ENCODE results near the gene SSU72. TPM values are rescaled to one million over a fixed set of nuclear protein-coding genes. Genes with fewer than 3 reads are reported as not detected.

The SSU72 gene
- total and polyA plus RNA-seq, 2 donors (not counting 3 experiments of a cell fraction or from before 2014, with no cell fraction given) = 85.9 to 129 TPM

Other genes starting within 250 kb of the SSU72 start
- gene TAS1R3, start 243.6 kb downstream of the SSU72 start, total RNA-seq = 0.37 and 0.38 TPM in 2 replicates
- gene TAS1R3, start 243.6 kb downstream of the SSU72 start, polyA plus RNA-seq = 0.26 and 0.38 TPM in 2 replicates
- gene DVL1, start 225.4 kb downstream of the SSU72 start, total RNA-seq = 36.5 and 40.7 TPM in 2 replicates
- gene DVL1, start 225.4 kb downstream of the SSU72 start, polyA plus RNA-seq = 26.8 and 38.2 TPM in 2 replicates
- gene MXRA8, start 216.3 kb downstream of the SSU72 start, total RNA-seq = 0.37 and 0.82 TPM in 2 replicates
- gene MXRA8, start 216.3 kb downstream of the SSU72 start, polyA plus RNA-seq = 1.9 and 2.2 TPM in 2 replicates
- gene AURKAIP1, start 199.7 kb downstream of the SSU72 start, total RNA-seq = 149 and 151 TPM in 2 replicates
- gene AURKAIP1, start 199.7 kb downstream of the SSU72 start, polyA plus RNA-seq = 73.3 and 96.2 TPM in 2 replicates
- gene CCNL2, start 175.5 kb downstream of the SSU72 start, total RNA-seq = 182 and 188 TPM in 2 replicates
- gene CCNL2, start 175.5 kb downstream of the SSU72 start, polyA plus RNA-seq = 174 and 209 TPM in 2 replicates
- gene MRPL20, start 167.6 kb downstream of the SSU72 start, total RNA-seq = 125 and 134 TPM in 2 replicates
- gene MRPL20, start 167.6 kb downstream of the SSU72 start, polyA plus RNA-seq = 118 and 152 TPM in 2 replicates
- 0.32 and 0.38 TPM in 2 replicates for gene ANKRD65, start 153.6 kb downstream of the SSU72 start, total RNA-seq
- gene ANKRD65, start 153.6 kb downstream of the SSU72 start, polyA plus RNA-seq = 0.15 and 0.18 TPM in 2 replicates
- 3.3 and 6.1 TPM in 2 replicates for gene VWA1, start 139.2 kb downstream of the SSU72 start, total RNA-seq
- gene VWA1, start 139.2 kb downstream of the SSU72 start, polyA plus RNA-seq = 2.0 and 3.7 TPM in 2 replicates
- gene ATAD3C, start 125.2 kb downstream of the SSU72 start, total RNA-seq = 0.16 TPM in 1 of 2 replicates, not detected in the other
- 0.01 TPM in 1 of 2 replicates, not detected in the other for gene ATAD3C, start 125.2 kb downstream of the SSU72 start, polyA plus RNA-seq
- gene ATAD3B, start 103.1 kb downstream of the SSU72 start, total RNA-seq = 45.8 and 48.2 TPM in 2 replicates
- gene ATAD3B, start 103.1 kb downstream of the SSU72 start, polyA plus RNA-seq = 20.5 and 22.7 TPM in 2 replicates
- gene ATAD3A, start 62.7 kb downstream of the SSU72 start, total RNA-seq = 55.2 and 57.4 TPM in 2 replicates
- gene ATAD3A, start 62.7 kb downstream of the SSU72 start, polyA plus RNA-seq = 24.9 and 28.8 TPM in 2 replicates
- 7.0 and 8.8 TPM in 2 replicates for gene TMEM240, start 34.2 kb downstream of the SSU72 start, total RNA-seq
- gene TMEM240, start 34.2 kb downstream of the SSU72 start, polyA plus RNA-seq = 5.3 and 7.6 TPM in 2 replicates
- 1.9 and 2.3 TPM in 2 replicates for gene FNDC10, start 25.3 kb upstream of the SSU72 start, total RNA-seq
- gene FNDC10, start 25.3 kb upstream of the SSU72 start, polyA plus RNA-seq = 1.5 and 2.2 TPM in 2 replicates
- gene MIB2, start 40.6 kb upstream of the SSU72 start, total RNA-seq = 39.2 and 45.0 TPM in 2 replicates
- gene MIB2, start 40.6 kb upstream of the SSU72 start, polyA plus RNA-seq = 25.9 and 41.6 TPM in 2 replicates
- 5.3 TPM in 1 of 2 replicates, not detected in the other for gene MMP23B, start 57.3 kb upstream of the SSU72 start, total RNA-seq
- 0.62 and 1.5 TPM in 2 replicates for gene MMP23B, start 57.3 kb upstream of the SSU72 start, polyA plus RNA-seq
- 31.9 and 32.0 TPM in 2 replicates for gene CDK11B, start 84.1 kb upstream of the SSU72 start, total RNA-seq
- 10.9 and 16.4 TPM in 2 replicates for gene CDK11B, start 84.1 kb upstream of the SSU72 start, polyA plus RNA-seq
- gene SLC35E2B, start 117.9 kb upstream of the SSU72 start, total RNA-seq = 46.9 and 51.2 TPM in 2 replicates
- 26.4 and 28.0 TPM in 2 replicates for gene SLC35E2B, start 117.9 kb upstream of the SSU72 start, polyA plus RNA-seq
- 50.4 and 53.6 TPM in 2 replicates for gene CDK11A, start 149.5 kb upstream of the SSU72 start, total RNA-seq
- 30.7 and 33.5 TPM in 2 replicates for gene CDK11A, start 149.5 kb upstream of the SSU72 start, polyA plus RNA-seq
- gene NADK, start 203.6 kb upstream of the SSU72 start, total RNA-seq = 76.1 and 88.8 TPM in 2 replicates
- 68.5 and 73.6 TPM in 2 replicates for gene NADK, start 203.6 kb upstream of the SSU72 start, polyA plus RNA-seq